ENCODE data around the gene SPRED1. TPM values are rescaled to one million over a fixed set of nuclear protein-coding genes. Genes with fewer than 3 reads are reported as not detected.

The SPRED1 gene
- total and polyA plus RNA-seq, 10 of the 15 experiments (the other 5 are each of a cell fraction or from before 2014, with no cell fraction given) = 0.08 to 2.6 (median 0.22) TPM

- H3K9ac ChIP-seq (ENCODE audit: control insufficient read depth, insufficient read depth, low read length) = no peak overlapping the region
- no TSS peak for BruUV-seq (replicated peaks)
- intact Hi-C loops (cut with micrococcal nuclease; ENCODE audit: unreplicated experiment) (no loop called here), in situ Hi-C loops (cut with MboI) (no loop called here)
- no peaks in the 10 kb centered on the region for H3K36me3 ChIP-seq (ENCODE audit: control insufficient read depth in 2 of 2, insufficient read depth in 2 of 2, low read length in 1 of 2)
- no peaks in the 10 kb centered on the region for H3K27me3 ChIP-seq (replicated peaks in 1 of 2; ENCODE audit: control insufficient read depth in 2 of 2, insufficient read depth in 2 of 2, low read length in 1 of 2)
- FAIRE-seq = no peak
- no peak overlapping the region for H3K4me3 ChIP-seq
- H3K79me2 ChIP-seq (ENCODE audit: control insufficient read depth, insufficient read depth, low read length) = no peaks in the 10 kb centered on the region
- SMC1A ChIA-PET (ENCODE audit: uncharacterized antibody, unreplicated experiment) = interaction anchor here (0.9 kb wide), 1 partner anchor 27 kb away, joined by 4 read pairs; no protein-coding TSS in a partner anchor
- no peak overlapping the region for H3K4me2 ChIP-seq (ENCODE audit: control insufficient read depth, insufficient read depth)
- H3K4me1 ChIP-seq (ENCODE audit: control insufficient read depth, insufficient read depth, low read length) = no peaks in the 10 kb centered on the region
- H3K9me3 ChIP-seq (replicated peaks; ENCODE audit: control insufficient read depth, insufficient read depth, low read length) = no peaks in the 10 kb centered on the region
- DNase-seq (ENCODE audit: low read depth, low spot score) = no peak
- H2AFZ ChIP-seq (ENCODE audit: control insufficient read depth, low read depth, low read length) = no peak overlapping the region
- POLR2A ChIA-PET = interaction anchor here (0.6 kb wide), 1 partner anchor 15 kb away, joined by 4 read pairs; no protein-coding TSS in a partner anchor
- no peak for ATAC-seq
- RAD21 ChIA-PET (ENCODE audit: unreplicated experiment) = no interaction called here
- CTCF ChIA-PET = interaction anchor here (0.7 kb wide), 1 partner anchor 226 kb away, joined by 3 read pairs; no protein-coding TSS in a partner anchor
- no peaks in the 10 kb centered on the region for H4K20me1 ChIP-seq (ENCODE audit: control insufficient read depth, insufficient read depth)
- H3K27ac ChIP-seq (ENCODE audit: control insufficient read depth, insufficient read depth) = no peak overlapping the region
- TF ChIP-seq, protein P1, sequence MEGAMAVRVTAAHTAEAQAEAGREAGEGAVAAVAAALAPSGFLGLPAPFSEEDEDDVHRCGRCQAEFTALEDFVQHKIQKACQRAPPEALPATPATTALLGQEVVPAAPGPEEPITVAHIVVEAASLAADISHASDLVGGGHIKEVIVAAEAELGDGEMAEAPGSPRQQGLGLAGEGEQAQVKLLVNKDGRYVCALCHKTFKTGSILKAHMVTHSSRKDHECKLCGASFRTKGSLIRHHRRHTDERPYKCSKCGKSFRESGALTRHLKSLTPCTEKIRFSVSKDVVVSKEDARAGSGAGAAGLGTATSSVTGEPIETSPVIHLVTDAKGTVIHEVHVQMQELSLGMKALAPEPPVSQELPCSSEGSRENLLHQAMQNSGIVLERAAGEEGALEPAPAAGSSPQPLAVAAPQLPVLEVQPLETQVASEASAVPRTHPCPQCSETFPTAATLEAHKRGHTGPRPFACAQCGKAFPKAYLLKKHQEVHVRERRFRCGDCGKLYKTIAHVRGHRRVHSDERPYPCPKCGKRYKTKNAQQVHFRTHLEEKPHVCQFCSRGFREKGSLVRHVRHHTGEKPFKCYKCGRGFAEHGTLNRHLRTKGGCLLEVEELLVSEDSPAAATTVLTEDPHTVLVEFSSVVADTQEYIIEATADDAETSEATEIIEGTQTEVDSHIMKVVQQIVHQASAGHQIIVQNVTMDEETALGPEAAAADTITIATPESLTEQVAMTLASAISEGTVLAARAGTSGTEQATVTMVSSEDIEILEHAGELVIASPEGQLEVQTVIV (IDR thresholded peaks at IDR 0.05; ENCODE audit: borderline replicate concordance, partially characterized antibody) = no peak
- TF ChIP-seq, protein P2, sequence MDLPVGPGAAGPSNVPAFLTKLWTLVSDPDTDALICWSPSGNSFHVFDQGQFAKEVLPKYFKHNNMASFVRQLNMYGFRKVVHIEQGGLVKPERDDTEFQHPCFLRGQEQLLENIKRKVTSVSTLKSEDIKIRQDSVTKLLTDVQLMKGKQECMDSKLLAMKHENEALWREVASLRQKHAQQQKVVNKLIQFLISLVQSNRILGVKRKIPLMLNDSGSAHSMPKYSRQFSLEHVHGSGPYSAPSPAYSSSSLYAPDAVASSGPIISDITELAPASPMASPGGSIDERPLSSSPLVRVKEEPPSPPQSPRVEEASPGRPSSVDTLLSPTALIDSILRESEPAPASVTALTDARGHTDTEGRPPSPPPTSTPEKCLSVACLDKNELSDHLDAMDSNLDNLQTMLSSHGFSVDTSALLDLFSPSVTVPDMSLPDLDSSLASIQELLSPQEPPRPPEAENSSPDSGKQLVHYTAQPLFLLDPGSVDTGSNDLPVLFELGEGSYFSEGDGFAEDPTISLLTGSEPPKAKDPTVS (IDR thresholded peaks at IDR 0.05; ENCODE audit: low read depth, low read length) = no peak
- no peak for TF ChIP-seq PRDM15 (CRISPR knock-in tag; IDR thresholded peaks at IDR 0.05)
- no peak for TF ChIP-seq NBN (IDR thresholded peaks at IDR 0.05)
- TF ChIP-seq CEBPB (IDR thresholded peaks at IDR 0.05; ENCODE audit: borderline replicate concordance in 1 of 2, low read depth in 2 of 2, low read length in 2 of 2) = no peak
- TF ChIP-seq TBL1XR1 (IDR thresholded peaks at IDR 0.05; ENCODE audit: low read depth, low read length) = no peak
- TF ChIP-seq CHD4 (IDR thresholded peaks at IDR 0.05) = no peak
- TF ChIP-seq CREM (IDR thresholded peaks at IDR 0.05; ENCODE audit: low read depth) = no peak
- TF ChIP-seq ESRRA (IDR thresholded peaks at IDR 0.05; ENCODE audit: low read length) = no peak
- no peak for TF ChIP-seq SREBF2 (IDR thresholded peaks at IDR 0.05; ENCODE audit: low read length)
- no peak for TF ChIP-seq SREBF1 (IDR thresholded peaks at IDR 0.05; ENCODE audit: low read length)
- TF ChIP-seq PBX3 (IDR thresholded peaks at IDR 0.05; ENCODE audit: insufficient replicate concordance, low read depth, low read length) = no peak
- no peak for TF ChIP-seq POLR2A (IDR thresholded peaks at IDR 0.05; ENCODE audit: low read depth, low read length)
- no peak for TF ChIP-seq HDGF (IDR thresholded peaks at IDR 0.05)
- TF ChIP-seq MYB (IDR thresholded peaks at IDR 0.05; ENCODE audit: borderline replicate concordance, low read depth, low read length) = no peak
These were observed 24.7 kb upstream of the SPRED1 start for GRCh38 chr15:38227941-38228340.
